GM12878 (cell line): ENCODE measurements around the gene CROCC. TPM values are rescaled to one million over a fixed set of nuclear protein-coding genes. Genes with fewer than 3 reads are reported as not detected.

Source experiments
- ATAC-seq: fragments of 200-7000 bp; cut with Tn5 transposase; 3 replicates; pipeline ENCODE4 v1.9.1; 2020; ENCODE audit warnings: mild to moderate bottlenecking, moderate library complexity
- BruUV-seq: library from RNA; stranded (reverse); fragments of 400-500 nt; replicated peaks from 2 replicates; lab custom pipeline; 2021; lab: Mats Ljungman, UMichigan
- CTCF ChIA-PET: fragments of 300-600 bp; sonication (Branson Sonifier 250); formaldehyde crosslinking; extraction: SDS; loops from one replicate; lab custom pipeline; 2021; ENCODE audit warnings: inconsistent platforms; lab: Yijun Ruan, JAX
- POLR2A ChIA-PET: fragments of 350-600 bp; formaldehyde crosslinking; extraction: SDS; loops from one replicate; lab custom pipeline; 2021; ENCODE audit warnings: inconsistent platforms; lab: Charles Lee
- RAD21 ChIA-PET: fragments of 300-600 bp; sonication (Branson Sonifier 250); formaldehyde crosslinking; loops from one replicate; lab custom pipeline; 2023; ENCODE audit warnings: antibody characterized with exemption; ENCODE audit not compliant: unreplicated experiment; lab: Charles Lee
- SMC1A ChIA-PET: fragments of 300-600 bp; sonication (Branson Sonifier 250); formaldehyde crosslinking; loops from one replicate; lab custom pipeline; 2023; ENCODE audit not compliant: unreplicated experiment, uncharacterized antibody; lab: Charles Lee
- DNase-seq: peaks from one replicate; pipeline ENCODE4 v3.0.0-alpha.2; 2011; ENCODE audit warnings: low read depth, low spot score
- FAIRE-seq: peaks from 3 replicates; lab custom pipeline; 2011; peaks lifted over from hg19 to GRCh38; lab: Jason Lieb, UNC
- H2AFZ ChIP-seq: 2 replicates; pipeline ENCODE4 v1.6.0; 2011; ENCODE audit warnings: low read depth, low read length, control low read depth; ENCODE audit not compliant: control insufficient read depth
- H3K27ac ChIP-seq: 2 replicates; pipeline ENCODE4 v1.5.1; 2011; ENCODE audit warnings: control low read depth; ENCODE audit not compliant: control insufficient read depth, insufficient read depth
- H3K27me3 ChIP-seq, 2 experiments: replicated peaks in 1 of 2; 2 replicates each; pipeline versions ENCODE4 v1.6.0 to v1.6.1; 2011; ENCODE audit warnings: low read length in 1 of 2; ENCODE audit not compliant: control insufficient read depth in 2 of 2, insufficient read depth in 2 of 2
- H3K36me3 ChIP-seq, 2 experiments: 2 replicates each; pipeline ENCODE4 v1.5.1; 2011; ENCODE audit warnings: low read length in 1 of 2; ENCODE audit not compliant: control insufficient read depth in 2 of 2, insufficient read depth in 2 of 2
- H3K4me1 ChIP-seq: 2 replicates; pipeline ENCODE4 v1.6.1; 2011; ENCODE audit warnings: mild to moderate bottlenecking, low read length, moderate library complexity, mixed read lengths; ENCODE audit not compliant: control insufficient read depth, insufficient read depth
- H3K4me2 ChIP-seq: 2 replicates; pipeline ENCODE4 v1.6.0; 2011; ENCODE audit warnings: control low read depth; ENCODE audit not compliant: control insufficient read depth, insufficient read depth
- H3K4me3 ChIP-seq: fragments of 200-600 bp; sonication (generic); 2 replicates; pipeline ENCODE4 v1.5.1; 2016
- H3K79me2 ChIP-seq: 2 replicates; pipeline ENCODE4 v1.6.0; 2011; ENCODE audit warnings: low read length; ENCODE audit not compliant: control insufficient read depth, insufficient read depth
- H3K9ac ChIP-seq: 2 replicates; pipeline ENCODE4 v1.8.0; 2011; ENCODE audit warnings: low read length, control low read depth, mixed read lengths; ENCODE audit not compliant: control insufficient read depth, insufficient read depth
- H3K9me3 ChIP-seq: replicated peaks from 3 replicates; pipeline ENCODE4 v1.5.1; 2011; ENCODE audit warnings: mild to moderate bottlenecking, low read length; ENCODE audit not compliant: control insufficient read depth, insufficient read depth
- H4K20me1 ChIP-seq: 2 replicates; pipeline ENCODE4 v1.6.0; 2011; ENCODE audit not compliant: control insufficient read depth, insufficient read depth
- CTCF ChIP-seq, 3 experiments: IDR thresholded peaks in 2 of 3; conservative IDR thresholded peaks in 1 of 3; 2 replicates each; pipeline ENCODE4 v1.5.1; 2011; ENCODE audit warnings: low read depth in 3 of 3, low read length in 3 of 3, mild to moderate bottlenecking in 3 of 3, control low read depth in 2 of 3, moderate library complexity in 2 of 3, inconsistent platforms in 1 of 3, mixed read lengths in 1 of 3; ENCODE audit not compliant: control insufficient read depth in 2 of 3, insufficient read depth in 1 of 3; ENCODE audit errors: extremely low read depth in 1 of 3
- JUNB ChIP-seq: IDR thresholded peaks from 2 replicates; pipeline ENCODE4 v1.6.1; 2016; ENCODE audit warnings: antibody characterized with exemption, mild to moderate bottlenecking
- PRDM15 ChIP-seq: fragments of 450-650 bp; formaldehyde crosslinking; IDR thresholded peaks from 2 replicates; pipeline ENCODE4 v1.4.0; 2020; ENCODE audit warnings: mild to moderate bottlenecking, moderate library complexity
- RB1 ChIP-seq: fragments of 450-650 bp; formaldehyde crosslinking; IDR thresholded peaks from 2 replicates; pipeline ENCODE4 v1.6.1; 2017; ENCODE audit warnings: mild to moderate bottlenecking, borderline replicate concordance
- RBBP5 ChIP-seq: fragments of 200-600 bp; sonication (generic); conservative IDR thresholded peaks from 2 replicates; pipeline ENCODE4 v1.6.1; 2016
- SKIL ChIP-seq: fragments of 450-650 bp; IDR thresholded peaks from 2 replicates; pipeline ENCODE4 v1.6.1; 2017; ENCODE audit warnings: mild to moderate bottlenecking, low read depth, inconsistent platforms; ENCODE audit not compliant: poor library complexity, severe bottlenecking
- SP1 ChIP-seq: IDR thresholded peaks from one replicate; pipeline ENCODE4 v1.6.1; 2011; ENCODE audit warnings: low read depth, low read length
- SUZ12 ChIP-seq: fragments of 200-600 bp; sonication (generic); IDR thresholded peaks from one replicate; pipeline ENCODE4 v1.6.1; 2018; ENCODE audit warnings: antibody characterized with exemption, mild to moderate bottlenecking; ENCODE audit not compliant: unreplicated experiment
- TCF12 ChIP-seq: IDR thresholded peaks from 2 replicates; pipeline ENCODE4 v1.6.1; 2011; ENCODE audit warnings: low read depth, mild to moderate bottlenecking, low read length
- USF2 ChIP-seq: IDR thresholded peaks from 2 replicates; pipeline ENCODE4 v1.6.1; 2011; ENCODE audit warnings: low read depth, low read length, improper control_type of control experiment, borderline replicate concordance
- ZNF207 ChIP-seq: fragments of 450-650 bp; IDR thresholded peaks from 2 replicates; pipeline ENCODE4 v1.6.1; 2014; ENCODE audit warnings: antibody characterized with exemption, mild to moderate bottlenecking, borderline replicate concordance
- WGBS: methylation state at CpG from one replicate; pipeline ENCODE4 v1.1.6; 2016; ENCODE audit warnings: low lambda C conversion rate; ENCODE audit not compliant: insufficient replicate concordance, insufficient coverage; ENCODE audit errors: missing lambda C conversion rate; 5-methylcytosine and 5-hydroxymethylcytosine counted together
- in situ Hi-C: fragments of 300-500 bp; cut with MboI; formaldehyde crosslinking; loops from 9 replicates; pipeline ENCODE4 v1.14.3; 2018; ENCODE audit warnings: mixed read lengths
- intact Hi-C: fragments of 100-400 bp; cut with micrococcal nuclease; formaldehyde crosslinking; loops from one replicate; pipeline ENCODE4 v1.14.2; 2022; ENCODE audit not compliant: unreplicated experiment
- polyA plus RNA-seq, 11 experiments: library from polyadenylated mRNA; depleted of rRNA in 4 of 11; unstranded in 6 of 11; stranded (reverse) in 5 of 11; fragments of >200 nt; fragmentation: Nextera tagmentation in 4 of 11; fragmentation: Illumina TruSeq in 1 of 11; extraction: Ambion mirVana in 4 of 11; extraction: Trizol in 1 of 11; gene quantifications; 1 replicate in 1 of 11; 2 replicates in 10 of 11; pipeline versions ENCODE4 v1.2.1 to v1.2.3, GENCODE V29; 2011 to 2016; ENCODE audit warnings: inconsistent platforms in 2 of 11, missing spikeins in 2 of 11, low read depth in 1 of 11
- total RNA-seq, 4 experiments: library from RNA; depleted of rRNA in 3 of 4; stranded (reverse); fragments of >200 nt in 3 of 4; fragmentation: Illumina TruSeq in 1 of 4; extraction: Trizol in 1 of 4; gene quantifications; 2 replicates each; pipeline versions ENCODE4 v1.2.1 to v1.2.3, GENCODE V29; 2013 to 2021

CROCC gene
- total and polyA plus RNA-seq, 10 of the 15 experiments (the other 5 are each of a cell fraction or from before 2014, with no cell fraction given) = 0.04 to 5.5 (median 2.3) TPM

GRCh38 chr1:16972189-16972895 is 50.6 kb downstream of the CROCC start:
- in situ Hi-C loops = no loop called here
- Histone ChIP-seq H3K9me3 (no peaks in the 10 kb centered on the region), H2AFZ (no peak overlapping the region), H3K27me3 (no peaks in the 10 kb centered on the region), H3K36me3 (no peaks in the 10 kb centered on the region), H3K27ac (no peak overlapping the region), H3K4me3 (no peak overlapping the region), H3K79me2 (no peaks in the 10 kb centered on the region), H4K20me1 (no peaks in the 10 kb centered on the region), H3K4me2 (no peak overlapping the region), H3K4me1 (no peaks in the 10 kb centered on the region), H3K9ac (no peak overlapping the region)
- DNase-seq (no peak), ATAC-seq (no peak), FAIRE-seq (no peak)
- 32% methylated on average over 11 of the region's 11 CpGs for WGBS
- BruUV-seq = no TSS peak
- intact Hi-C loops = no loop called here
- CTCF ChIA-PET = no interaction called here
- RAD21 ChIA-PET = no interaction called here
- SMC1A ChIA-PET = no interaction called here
- POLR2A ChIA-PET = interaction anchor here (0.6 kb wide), 1 partner anchor 879 kb away, joined by 5 read pairs; no protein-coding TSS in a partner anchor
- TF ChIP-seq USF2 (no peak), RBBP5 (no peak), SKIL (no peak), SUZ12 (no peak), TCF12 (no peak), SP1 (no peak), JUNB (no peak), RB1 (no peak), CTCF (IDR thresholded peaks at IDR 0.05 in 2 of 3, conservative IDR thresholded peaks at IDR 0.05 in 1 of 3; ENCODE audit: control insufficient read depth in 2 of 3, extremely low read depth in 1 of 3, insufficient read depth in 1 of 3, low read depth in 3 of 3, low read length in 3 of 3) (no peak), PRDM15 (CRISPR knock-in tag) (no peak), ZNF207 (no peak)
